Endothelial cell of umbilical vein (primary cell): ENCODE data around the gene OR6T1.

ENCODE experiments used
- EZH2 ChIP-seq: IDR thresholded peaks from 2 replicates; pipeline ENCODE4 v1.6.1; 2012; ENCODE audit warnings: borderline replicate concordance, low read depth, mild to moderate bottlenecking, moderate library complexity, low read length, inconsistent platforms; ENCODE audit not compliant: severe bottlenecking
- MYC ChIP-seq: IDR thresholded peaks from one replicate; pipeline ENCODE4 v1.6.1; 2011; ENCODE audit warnings: mild to moderate bottlenecking, low read depth, low read length
- POLR2A ChIP-seq: IDR thresholded peaks from 2 replicates; pipeline ENCODE4 v1.6.1; 2012; ENCODE audit warnings: low read depth, mild to moderate bottlenecking, control low read depth, low read length
- POLR2AphosphoS5 ChIP-seq: IDR thresholded peaks from 2 replicates; pipeline ENCODE4 v1.6.1; 2012; ENCODE audit warnings: low read depth, mild to moderate bottlenecking, control low read depth, low read length, moderate library complexity; ENCODE audit not compliant: insufficient read depth
- TF ChIP-seq, protein P1 (sequence below), 2 donors: IDR thresholded peaks; 1 replicate in 1 of 2; 2 replicates in 1 of 2; pipeline ENCODE4 v1.5.1; 2011; ENCODE audit warnings: low read length in 2 of 2, mild to moderate bottlenecking in 2 of 2, moderate library complexity in 2 of 2, control low read depth in 1 of 2, inconsistent platforms in 1 of 2, low read depth in 1 of 2; ENCODE audit not compliant: insufficient read depth in 1 of 2; ENCODE audit errors: extremely low read depth in 1 of 2

DNA sequence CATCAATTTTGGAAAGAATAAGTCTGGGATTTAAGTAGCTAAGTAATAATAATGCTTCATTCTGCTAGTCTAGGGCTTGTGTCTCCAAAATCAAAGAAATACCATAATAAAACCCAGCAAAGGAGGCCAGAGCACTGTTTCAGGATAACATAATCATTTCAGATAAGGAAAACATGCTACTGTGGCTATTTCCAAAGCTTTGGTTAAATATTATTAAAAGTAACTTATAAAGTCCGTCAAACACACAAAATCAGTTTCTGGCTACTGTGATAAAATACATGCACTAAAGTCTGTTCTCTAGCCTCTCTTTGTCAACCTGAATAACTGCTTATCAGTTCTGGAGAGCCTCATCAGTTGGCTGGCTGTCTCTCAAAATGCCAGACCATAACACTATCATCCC is 1.5 kb upstream of the OR6T1 start:
- TF ChIP-seq, protein P1, sequence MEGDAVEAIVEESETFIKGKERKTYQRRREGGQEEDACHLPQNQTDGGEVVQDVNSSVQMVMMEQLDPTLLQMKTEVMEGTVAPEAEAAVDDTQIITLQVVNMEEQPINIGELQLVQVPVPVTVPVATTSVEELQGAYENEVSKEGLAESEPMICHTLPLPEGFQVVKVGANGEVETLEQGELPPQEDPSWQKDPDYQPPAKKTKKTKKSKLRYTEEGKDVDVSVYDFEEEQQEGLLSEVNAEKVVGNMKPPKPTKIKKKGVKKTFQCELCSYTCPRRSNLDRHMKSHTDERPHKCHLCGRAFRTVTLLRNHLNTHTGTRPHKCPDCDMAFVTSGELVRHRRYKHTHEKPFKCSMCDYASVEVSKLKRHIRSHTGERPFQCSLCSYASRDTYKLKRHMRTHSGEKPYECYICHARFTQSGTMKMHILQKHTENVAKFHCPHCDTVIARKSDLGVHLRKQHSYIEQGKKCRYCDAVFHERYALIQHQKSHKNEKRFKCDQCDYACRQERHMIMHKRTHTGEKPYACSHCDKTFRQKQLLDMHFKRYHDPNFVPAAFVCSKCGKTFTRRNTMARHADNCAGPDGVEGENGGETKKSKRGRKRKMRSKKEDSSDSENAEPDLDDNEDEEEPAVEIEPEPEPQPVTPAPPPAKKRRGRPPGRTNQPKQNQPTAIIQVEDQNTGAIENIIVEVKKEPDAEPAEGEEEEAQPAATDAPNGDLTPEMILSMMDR (IDR thresholded peaks at IDR 0.05; ENCODE audit: extremely low read depth in 1 of 2, insufficient read depth in 1 of 2, low read depth in 1 of 2, low read length in 2 of 2): no peak
- TF ChIP-seq POLR2A (no peak), EZH2 (no peak), POLR2AphosphoS5 (no peak), MYC (no peak)
